22Rv1 (cell line): Measurements from ENCODE around the gene OR2J2.

Source experiments
- ZFX ChIP-seq: fragments of 450-650 bp; IDR thresholded peaks from 2 replicates; pipeline ENCODE4 v1.6.1; 2017; ENCODE audit warnings: antibody characterized with exemption, borderline replicate concordance
- TF ChIP-seq, protein P1 (sequence below): fragments of 450-650 bp; IDR thresholded peaks from 2 replicates; pipeline ENCODE4 v1.5.1; 2017; ENCODE audit warnings: mild to moderate bottlenecking

DNA sequence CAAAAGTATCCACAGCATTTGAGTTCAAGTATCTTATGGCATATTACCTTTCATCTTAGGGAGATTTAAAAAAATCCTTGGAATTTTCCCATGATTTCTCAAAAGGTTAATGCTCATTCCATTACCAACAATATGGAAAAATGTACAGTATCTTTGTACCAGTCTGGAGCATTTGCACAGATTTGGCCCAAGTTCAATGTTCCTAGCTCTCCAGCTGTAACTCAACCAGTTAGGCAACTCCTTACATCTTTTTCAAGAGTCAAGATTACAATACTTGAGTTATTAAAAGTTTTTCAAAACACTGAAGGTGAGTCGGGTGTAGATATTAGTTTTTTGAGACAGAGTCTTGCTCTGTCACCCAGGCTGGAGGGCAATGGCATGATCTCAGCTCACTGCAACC is 1.0 kb downstream of the OR2J2 start:
- TF ChIP-seq, protein P1, sequence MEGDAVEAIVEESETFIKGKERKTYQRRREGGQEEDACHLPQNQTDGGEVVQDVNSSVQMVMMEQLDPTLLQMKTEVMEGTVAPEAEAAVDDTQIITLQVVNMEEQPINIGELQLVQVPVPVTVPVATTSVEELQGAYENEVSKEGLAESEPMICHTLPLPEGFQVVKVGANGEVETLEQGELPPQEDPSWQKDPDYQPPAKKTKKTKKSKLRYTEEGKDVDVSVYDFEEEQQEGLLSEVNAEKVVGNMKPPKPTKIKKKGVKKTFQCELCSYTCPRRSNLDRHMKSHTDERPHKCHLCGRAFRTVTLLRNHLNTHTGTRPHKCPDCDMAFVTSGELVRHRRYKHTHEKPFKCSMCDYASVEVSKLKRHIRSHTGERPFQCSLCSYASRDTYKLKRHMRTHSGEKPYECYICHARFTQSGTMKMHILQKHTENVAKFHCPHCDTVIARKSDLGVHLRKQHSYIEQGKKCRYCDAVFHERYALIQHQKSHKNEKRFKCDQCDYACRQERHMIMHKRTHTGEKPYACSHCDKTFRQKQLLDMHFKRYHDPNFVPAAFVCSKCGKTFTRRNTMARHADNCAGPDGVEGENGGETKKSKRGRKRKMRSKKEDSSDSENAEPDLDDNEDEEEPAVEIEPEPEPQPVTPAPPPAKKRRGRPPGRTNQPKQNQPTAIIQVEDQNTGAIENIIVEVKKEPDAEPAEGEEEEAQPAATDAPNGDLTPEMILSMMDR, result no peak
- TF ChIP-seq ZFX, result no peak
